ENCODE measurements around the gene COL6A2.
A peak's percentile ranks its signal among the peaks of the same experiment; 100 is the strongest.
"Not testable (repeated sequence)": the region's sequence is repeated elsewhere in the genome, so short reads cannot be mapped to it uniquely, and the experiment has no call there.

Gene COL6A2

GRCh38 chr21:46126309-46127238, 28.7 kb downstream of the COL6A2 start:
- DNase-seq = no peak

GRCh38 chr21:46127239-46128105, 29.6 kb downstream of the COL6A2 start:
- DNase-seq = no peak

DNA sequence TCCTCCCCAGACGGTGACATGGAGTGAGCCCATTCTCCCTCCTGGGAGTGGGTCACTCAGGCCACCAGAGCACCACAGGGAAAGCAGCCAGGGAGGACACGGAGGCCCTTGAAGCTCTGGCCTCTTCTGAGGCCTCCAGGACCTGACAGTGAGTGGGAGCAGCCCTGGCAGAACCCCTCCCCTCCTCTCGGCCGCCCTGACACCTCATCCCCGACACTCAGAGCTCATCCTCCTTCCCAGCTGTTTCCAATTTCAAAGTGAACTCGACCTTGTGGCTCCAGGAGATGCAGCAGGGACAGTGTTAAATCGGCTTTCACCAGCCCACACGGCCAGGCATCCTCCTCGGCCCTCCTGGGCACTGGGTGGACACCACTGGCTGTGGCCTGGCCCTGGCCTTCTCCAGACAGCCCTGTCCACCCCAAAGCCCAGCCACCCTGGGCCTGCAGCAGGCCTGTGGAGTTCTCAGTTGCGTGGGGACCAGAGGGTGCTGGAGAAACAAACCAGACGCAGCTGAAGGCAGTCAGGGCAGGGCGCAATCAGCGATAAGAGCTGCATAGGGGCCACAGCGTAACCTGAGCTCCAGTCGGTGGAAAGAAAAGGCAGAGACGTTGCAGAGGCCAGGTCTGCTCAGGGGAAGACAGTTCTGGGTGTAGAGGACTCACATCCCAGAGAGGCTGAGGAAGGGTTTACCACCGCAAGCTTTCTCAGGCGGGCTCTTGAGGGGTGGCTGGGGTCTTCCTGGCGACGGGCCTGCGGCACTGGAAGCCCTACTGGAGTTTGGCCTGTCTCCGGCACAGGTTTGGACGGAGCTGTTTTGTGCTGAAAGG, 30.4 kb downstream of the COL6A2 start:
- peak; percentile 63 for DNase-seq

GRCh38 chr21:46128933-46129571, 31.1 kb downstream of the COL6A2 start:
- DNase-seq = no peak

DNA sequence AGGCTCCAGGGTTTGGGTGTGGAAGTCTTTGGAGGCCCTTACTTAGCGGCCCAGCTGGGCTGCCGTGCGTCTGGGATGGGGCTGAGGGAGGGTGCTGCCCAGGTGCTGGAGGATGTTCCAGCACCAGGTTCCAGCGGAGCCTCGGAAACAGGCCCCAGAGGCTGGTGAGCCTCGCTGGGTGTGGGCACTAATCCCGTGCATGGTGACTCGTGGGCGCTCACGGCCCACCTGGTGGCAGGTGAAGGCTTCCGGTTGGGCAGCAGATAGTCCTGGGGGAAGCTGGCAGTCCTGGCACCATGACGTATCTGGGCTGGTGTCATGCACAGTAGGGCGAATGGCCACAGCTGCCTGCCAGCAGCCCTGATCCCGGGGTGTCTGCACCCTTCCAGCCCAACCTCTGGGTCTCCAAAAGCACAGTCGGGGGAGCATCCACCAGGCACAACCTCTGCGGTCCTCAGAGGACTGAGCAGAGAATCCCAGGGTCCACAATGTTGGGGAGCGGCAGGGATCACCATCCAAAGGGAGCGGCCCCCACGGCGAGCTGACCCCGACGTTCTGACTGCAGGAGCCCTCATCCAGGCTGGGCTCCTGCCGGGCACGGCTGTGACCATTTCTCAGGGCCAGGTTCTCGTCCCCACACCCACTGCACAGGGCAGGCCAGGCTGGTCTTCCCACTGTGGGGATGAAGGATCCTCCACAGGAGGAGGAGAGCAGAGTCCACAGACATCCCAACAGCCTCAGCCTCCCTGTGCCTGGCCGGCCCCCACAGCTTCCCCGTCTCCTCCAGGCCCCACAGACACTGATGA, 32.1 kb downstream of the COL6A2 start:
- DNase-seq = no peak

- DNase-seq = peak; percentile 42
These were observed 33.1 kb downstream of the COL6A2 start for GRCh38 chr21:46130831-46131587.

- DNase-seq = no peak
These were observed 33.6 kb downstream of the COL6A2 start for GRCh38 chr21:46131588-46131837.

DNA sequence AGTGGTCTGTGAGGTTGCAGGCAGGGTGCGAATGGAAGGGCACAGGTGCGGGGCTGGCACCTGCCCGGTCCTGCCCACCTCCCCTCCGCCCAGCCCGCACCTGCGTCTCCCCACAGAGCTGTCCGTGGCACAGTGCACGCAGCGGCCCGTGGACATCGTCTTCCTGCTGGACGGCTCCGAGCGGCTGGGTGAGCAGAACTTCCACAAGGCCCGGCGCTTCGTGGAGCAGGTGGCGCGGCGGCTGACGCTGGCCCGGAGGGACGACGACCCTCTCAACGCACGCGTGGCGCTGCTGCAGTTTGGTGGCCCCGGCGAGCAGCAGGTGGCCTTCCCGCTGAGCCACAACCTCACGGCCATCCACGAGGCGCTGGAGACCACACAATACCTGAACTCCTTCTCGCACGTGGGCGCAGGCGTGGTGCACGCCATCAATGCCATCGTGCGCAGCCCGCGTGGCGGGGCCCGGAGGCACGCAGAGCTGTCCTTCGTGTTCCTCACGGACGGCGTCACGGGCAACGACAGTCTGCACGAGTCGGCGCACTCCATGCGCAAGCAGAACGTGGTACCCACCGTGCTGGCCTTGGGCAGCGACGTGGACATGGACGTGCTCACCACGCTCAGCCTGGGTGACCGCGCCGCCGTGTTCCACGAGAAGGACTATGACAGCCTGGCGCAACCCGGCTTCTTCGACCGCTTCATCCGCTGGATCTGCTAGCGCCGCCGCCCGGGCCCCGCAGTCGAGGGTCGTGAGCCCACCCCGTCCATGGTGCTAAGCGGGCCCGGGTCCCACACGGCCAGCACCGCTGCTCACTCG, 34.1 kb downstream of the COL6A2 start:
- DNase-seq = no peak

DNA sequence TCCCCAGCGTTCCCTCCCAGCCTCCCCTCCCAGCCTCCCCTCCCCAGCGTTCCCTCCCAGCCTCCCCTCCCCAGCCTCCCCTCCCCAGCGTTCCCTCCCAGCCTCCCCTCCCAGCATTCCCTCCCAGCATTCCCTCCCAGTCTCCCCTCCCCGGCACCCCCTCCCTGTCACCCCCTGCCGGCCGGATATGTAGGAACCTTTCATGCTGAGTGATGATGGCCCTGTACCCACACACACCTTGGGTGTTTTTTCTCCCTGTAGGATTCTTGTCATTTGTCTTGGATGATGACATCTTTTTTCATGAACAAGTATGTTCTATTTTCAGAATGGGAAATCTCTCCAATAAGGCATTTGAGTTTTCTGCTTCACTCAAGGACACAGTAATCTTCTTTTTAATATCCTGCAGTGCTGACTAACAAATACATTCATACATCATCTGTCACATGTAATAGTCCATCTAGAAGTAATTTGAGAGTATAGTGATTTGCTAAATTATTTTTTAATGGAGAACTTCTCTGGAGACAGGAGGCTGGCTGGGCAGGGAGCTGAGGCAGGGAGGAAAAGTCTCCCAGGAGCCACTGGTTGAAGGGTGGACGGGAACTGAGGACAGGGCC, 38.0 kb downstream of the COL6A2 start:
- DNase-seq = peak; percentile 33

DNA sequence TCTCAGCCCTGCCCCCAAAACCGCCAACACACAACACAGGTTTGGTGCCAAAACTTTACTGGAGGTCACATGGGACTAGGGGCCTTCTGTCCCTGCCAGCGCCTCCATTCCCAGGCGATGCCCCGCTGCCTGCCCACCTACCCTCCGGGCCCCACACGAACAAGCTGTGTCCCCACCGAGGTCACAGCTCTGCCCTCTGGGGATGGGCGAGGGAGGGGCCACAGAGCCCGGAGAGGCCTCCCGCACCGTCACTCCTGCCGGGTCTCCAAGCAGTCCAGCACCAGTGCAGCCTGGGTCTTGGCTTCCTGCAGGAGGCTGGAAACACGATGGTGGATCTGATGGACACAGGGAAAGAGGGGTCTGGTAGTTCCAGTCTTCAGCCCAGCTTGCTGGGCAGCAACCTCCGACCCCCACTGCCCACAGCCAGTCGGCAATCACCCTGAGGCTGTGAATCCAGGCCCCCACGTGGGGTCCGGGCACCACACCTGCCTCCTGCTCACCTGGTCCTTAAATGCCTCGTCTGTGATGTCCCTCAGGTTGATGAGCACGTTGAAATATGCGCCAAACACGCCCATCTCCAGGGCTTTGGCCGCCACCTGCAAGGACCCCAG, 38.9 kb downstream of the COL6A2 start:
- no peak for DNase-seq

- no peak for DNase-seq
These were observed 40.0 kb downstream of the COL6A2 start for GRCh38 chr21:46137908-46138307.

DNA sequence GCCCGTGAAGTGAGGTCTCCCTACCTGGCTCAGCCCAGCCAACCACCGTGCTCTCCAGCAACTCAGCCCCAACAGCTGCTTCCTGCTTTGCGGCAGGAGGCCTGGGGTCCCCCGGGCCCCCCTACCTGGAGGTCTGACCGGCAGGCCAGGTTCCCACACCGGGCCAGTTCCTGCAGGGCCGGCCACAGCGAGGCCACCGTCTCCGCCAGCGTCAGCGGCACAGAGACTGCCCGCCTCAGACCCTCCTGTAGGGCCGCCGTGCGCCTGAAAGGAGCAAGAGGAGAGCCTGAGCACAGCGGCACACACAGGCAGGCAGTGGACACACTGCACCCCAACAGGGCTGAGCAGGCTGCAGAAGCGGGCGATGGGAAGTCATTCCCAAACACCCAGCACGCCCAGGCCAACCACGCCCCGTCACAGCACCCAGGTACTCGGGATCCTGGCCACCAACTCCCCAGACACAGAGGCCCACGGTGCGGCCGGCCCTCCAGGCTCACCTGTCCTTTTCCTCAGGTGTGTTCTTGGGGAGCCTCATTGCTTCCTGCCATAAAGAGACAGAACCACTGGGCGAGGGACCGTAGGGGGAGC, 40.6 kb downstream of the COL6A2 start:
- no peak for DNase-seq

GRCh38 chr21:46139686-46140085, 41.8 kb downstream of the COL6A2 start:
- DNase-seq = no peak

DNA sequence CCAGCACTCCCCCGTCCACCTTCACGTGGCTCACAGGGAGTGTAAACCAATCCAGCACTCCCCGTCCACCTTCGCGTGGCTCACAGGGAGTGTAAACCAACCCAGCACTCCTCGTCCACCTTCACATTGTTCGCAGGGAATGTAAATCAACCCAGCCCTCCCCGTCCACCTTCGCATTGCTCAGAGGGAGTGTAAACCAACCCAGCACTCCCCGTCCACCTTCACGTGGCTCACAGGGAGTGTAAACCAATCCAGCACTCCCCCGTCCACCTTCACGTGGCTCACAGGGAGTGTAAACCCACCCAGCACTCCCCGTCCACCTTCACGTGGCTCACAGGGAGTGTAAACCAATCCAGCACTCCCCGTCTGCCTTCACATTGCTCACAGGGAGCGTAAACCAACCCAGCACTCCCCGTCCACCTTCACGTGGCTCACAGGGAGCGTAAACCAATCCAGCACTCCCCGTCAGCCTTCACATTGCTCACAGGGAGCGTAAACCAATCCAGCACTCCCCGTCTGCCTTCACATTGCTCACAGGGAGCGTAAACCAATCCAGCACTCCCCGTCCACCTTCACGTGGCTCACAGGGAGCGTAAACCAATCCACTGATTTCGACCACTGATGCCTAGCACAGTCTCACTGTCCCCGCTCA, 42.6 kb downstream of the COL6A2 start:
- DNase-seq = not testable (repeated sequence)

- DNase-seq = no peak
These were observed 44.1 kb downstream of the COL6A2 start for GRCh38 chr21:46141767-46142581.

GRCh38 chr21:46142582-46143473, 44.9 kb downstream of the COL6A2 start:
- DNase-seq = no peak
